Tibial nerve (tissue), 4 donors: ENCODE data around the gene FNDC3B. TPM values are rescaled to one million over a fixed set of nuclear protein-coding genes. Genes with fewer than 3 reads are reported as not detected.
A peak's percentile ranks its signal among the peaks of the same experiment; 100 is the strongest.

Experiments
- DNase-seq, 2 donors: peaks; one replicate each; pipeline ENCODE4 v3.0.0-alpha.2; 2019; ENCODE audit warnings: low spot score in 2 of 2
- H3K27ac ChIP-seq, 4 donors: fragments of 200-600 bp; sonication (generic) in 3 of 4; one replicate each; pipeline ENCODE4 v1.5.1; 2017 to 2019; ENCODE audit warnings: mild to moderate bottlenecking in 1 of 4
- H3K27me3 ChIP-seq, 2 donors: fragments of 200-600 bp; sonication (generic) in 1 of 2; one replicate each; pipeline versions ENCODE4 v1.5.1 to v1.6.0; 2017 to 2019
- H3K36me3 ChIP-seq, 3 donors: fragments of 200-600 bp; sonication (generic); one replicate each; pipeline ENCODE4 v1.5.1; 2018 to 2019
- H3K4me1 ChIP-seq, 4 donors: fragments of 200-600 bp; sonication (generic) in 3 of 4; one replicate each; pipeline ENCODE4 v1.5.1; 2017 to 2019
- H3K4me3 ChIP-seq, 4 donors: fragments of 200-600 bp; sonication (generic) in 3 of 4; one replicate each; pipeline ENCODE4 v1.5.1; 2017 to 2019; ENCODE audit warnings: mild to moderate bottlenecking in 1 of 4, moderate library complexity in 1 of 4
- H3K9me3 ChIP-seq, 4 donors: fragments of 200-600 bp; sonication (generic) in 3 of 4; one replicate each; pipeline ENCODE4 v1.5.1; 2017 to 2019
- EP300 ChIP-seq, 2 donors: sonication (generic); formaldehyde crosslinking; IDR thresholded peaks; one replicate each; pipeline ENCODE4 v1.6.1; 2017; ENCODE audit warnings: antibody characterized with exemption in 2 of 2, mild to moderate bottlenecking in 1 of 2
- POLR2A ChIP-seq, 2 donors: fragments of 450-650 bp; IDR thresholded peaks; one replicate each; pipeline ENCODE4 v1.6.1; 2017; ENCODE audit warnings: antibody characterized with exemption in 2 of 2, mild to moderate bottlenecking in 2 of 2, moderate library complexity in 2 of 2
- WGBS, 2 donors: methylation state at CpG; one replicate each; pipeline ENCODE4 v1.1.5; 2018; 5-methylcytosine and 5-hydroxymethylcytosine counted together
- total RNA-seq, 4 donors: library from RNA; depleted of rRNA; stranded (reverse); fragments of >200 nt; gene quantifications; one replicate each; pipeline ENCODE4 v1.1.0, GENCODE V29; 2016
- TF ChIP-seq, protein P1 (sequence below), 5 experiments: fragments of 200-600 bp in 3 of 5; fragments of 450-650 bp in 2 of 5; sonication (generic) in 3 of 5; IDR thresholded peaks; one replicate each; pipeline ENCODE4 v1.5.1; 2016 to 2019; ENCODE audit warnings: antibody characterized with exemption in 5 of 5, mild to moderate bottlenecking in 3 of 5, moderate library complexity in 2 of 5

Gene FNDC3B
- total RNA-seq, 4 donors from 2014 or later, result 87.5 to 106 (median 95.7) TPM

DNA sequence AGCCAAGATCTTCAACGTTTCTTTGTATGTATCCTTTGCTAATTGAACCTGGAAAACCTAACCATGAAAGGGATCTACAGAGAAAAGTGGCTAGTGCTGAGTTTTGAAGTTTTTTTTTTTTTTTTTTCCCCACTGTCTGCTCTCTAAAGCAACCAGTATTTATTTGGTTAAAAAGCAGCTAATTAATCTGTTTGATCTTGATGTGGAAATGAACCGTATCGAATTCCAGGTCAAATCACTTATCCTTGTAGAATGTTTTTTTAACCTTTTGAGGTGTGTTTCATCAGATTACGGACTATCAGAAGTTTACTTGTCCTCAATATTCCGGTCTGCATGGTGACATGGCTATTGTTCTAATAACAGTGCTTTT, 117.2 kb downstream of the FNDC3B start:
- Histone ChIP-seq H3K36me3 (no peaks in the 10 kb centered on the region), H3K4me1 (peaks cover 0 to 89% (median 34%) of the 10 kb centered on the region in 4 donors), H3K27ac (peak overlapping the region in 1 of 4 donors; percentile 49), H3K4me3 (no peak overlapping the region), H3K9me3 (no peaks in the 10 kb centered on the region), H3K27me3 (no peaks in the 10 kb centered on the region)
- whole genome bisulfite sequencing, 2 donors, result 55 to 57% methylated on average over 5 of the region's 5 CpGs
- TF ChIP-seq POLR2A (IDR thresholded peaks at IDR 0.05), result no peak
- TF ChIP-seq, protein P1, sequence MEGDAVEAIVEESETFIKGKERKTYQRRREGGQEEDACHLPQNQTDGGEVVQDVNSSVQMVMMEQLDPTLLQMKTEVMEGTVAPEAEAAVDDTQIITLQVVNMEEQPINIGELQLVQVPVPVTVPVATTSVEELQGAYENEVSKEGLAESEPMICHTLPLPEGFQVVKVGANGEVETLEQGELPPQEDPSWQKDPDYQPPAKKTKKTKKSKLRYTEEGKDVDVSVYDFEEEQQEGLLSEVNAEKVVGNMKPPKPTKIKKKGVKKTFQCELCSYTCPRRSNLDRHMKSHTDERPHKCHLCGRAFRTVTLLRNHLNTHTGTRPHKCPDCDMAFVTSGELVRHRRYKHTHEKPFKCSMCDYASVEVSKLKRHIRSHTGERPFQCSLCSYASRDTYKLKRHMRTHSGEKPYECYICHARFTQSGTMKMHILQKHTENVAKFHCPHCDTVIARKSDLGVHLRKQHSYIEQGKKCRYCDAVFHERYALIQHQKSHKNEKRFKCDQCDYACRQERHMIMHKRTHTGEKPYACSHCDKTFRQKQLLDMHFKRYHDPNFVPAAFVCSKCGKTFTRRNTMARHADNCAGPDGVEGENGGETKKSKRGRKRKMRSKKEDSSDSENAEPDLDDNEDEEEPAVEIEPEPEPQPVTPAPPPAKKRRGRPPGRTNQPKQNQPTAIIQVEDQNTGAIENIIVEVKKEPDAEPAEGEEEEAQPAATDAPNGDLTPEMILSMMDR (IDR thresholded peaks at IDR 0.05), result no peak
- no peak for TF ChIP-seq EP300 (IDR thresholded peaks at IDR 0.05)
- DNase-seq, result no peak

DNA sequence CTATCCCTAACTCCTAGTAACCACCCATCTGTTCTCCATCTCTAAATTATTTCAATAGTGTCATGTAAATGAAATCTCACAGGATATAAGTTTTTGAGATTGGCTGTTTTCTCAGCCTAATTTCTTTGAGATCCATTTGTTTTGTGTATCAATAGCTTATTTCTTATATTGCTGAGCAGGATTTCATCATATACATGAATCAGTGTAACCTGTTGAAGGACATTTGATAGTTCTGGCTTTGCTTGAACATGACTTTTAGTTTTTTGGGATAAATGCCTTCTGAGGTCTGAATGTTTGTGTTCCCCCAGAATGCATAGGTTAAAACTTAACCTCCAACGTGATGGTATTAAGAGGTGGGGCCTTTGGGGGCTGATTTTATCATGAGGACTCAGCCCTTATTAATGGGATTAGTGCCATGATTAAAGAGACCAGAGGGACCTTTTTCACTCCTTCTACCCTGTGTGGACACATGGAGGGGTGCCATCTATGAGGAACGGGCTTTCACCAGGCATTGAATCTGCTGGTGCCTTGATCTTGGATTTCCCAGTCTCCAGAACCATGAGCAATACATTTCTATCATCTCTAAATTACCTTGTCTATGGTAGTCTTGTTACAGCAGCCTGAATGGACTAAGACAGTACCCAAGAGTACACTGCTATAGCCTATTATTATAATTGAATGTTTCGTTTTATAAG, 118.3 kb downstream of the FNDC3B start:
- TF ChIP-seq POLR2A (IDR thresholded peaks at IDR 0.05) (no peak), EP300 (IDR thresholded peaks at IDR 0.05) (no peak)
- TF ChIP-seq, protein P1 (IDR thresholded peaks at IDR 0.05), result no peak
- Histone ChIP-seq H3K27ac (no peak overlapping the region), H3K36me3 (no peaks in the 10 kb centered on the region), H3K27me3 (no peaks in the 10 kb centered on the region), H3K9me3 (no peaks in the 10 kb centered on the region), H3K4me3 (no peak overlapping the region), H3K4me1 (peaks cover 0 to 78% (median 27%) of the 10 kb centered on the region in 4 donors)
- WGBS, 2 donors, result 83 to 87% methylated on average over 3 of the region's 3 CpGs
- DNase-seq, result no peak

DNA sequence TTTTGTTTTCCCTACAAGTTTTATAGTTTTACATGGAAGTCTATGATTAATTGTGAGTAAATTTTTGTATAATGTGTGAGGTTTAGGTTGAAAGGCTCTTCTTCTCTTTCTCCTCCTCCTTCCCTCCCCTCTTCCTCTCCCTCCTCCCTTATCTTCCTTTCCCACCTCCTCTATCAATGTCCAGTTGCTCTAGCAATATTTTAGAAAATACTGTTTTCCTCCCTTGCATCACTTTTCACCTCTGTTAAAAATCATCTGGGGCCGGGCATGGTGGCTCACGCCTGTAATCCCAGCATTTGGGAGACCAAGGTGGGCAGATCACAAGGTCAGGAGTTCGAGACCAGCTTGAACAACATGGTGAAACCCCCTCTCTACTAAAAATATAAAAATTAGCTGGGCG, 119.4 kb downstream of the FNDC3B start:
- Histone ChIP-seq H3K4me3 (no peak overlapping the region), H3K4me1 (peaks cover 0 to 67% (median 18%) of the 10 kb centered on the region in 4 donors), H3K36me3 (no peaks in the 10 kb centered on the region), H3K27ac (no peak overlapping the region), H3K27me3 (no peaks in the 10 kb centered on the region), H3K9me3 (no peaks in the 10 kb centered on the region)
- TF ChIP-seq POLR2A (IDR thresholded peaks at IDR 0.05), result no peak
- TF ChIP-seq EP300 (IDR thresholded peaks at IDR 0.05), result no peak
- TF ChIP-seq, protein P1 (IDR thresholded peaks at IDR 0.05), result no peak
- 96 to 97% methylated on average over 4 of the region's 4 CpGs for WGBS, 2 donors
- DNase-seq, result no peak

DNA sequence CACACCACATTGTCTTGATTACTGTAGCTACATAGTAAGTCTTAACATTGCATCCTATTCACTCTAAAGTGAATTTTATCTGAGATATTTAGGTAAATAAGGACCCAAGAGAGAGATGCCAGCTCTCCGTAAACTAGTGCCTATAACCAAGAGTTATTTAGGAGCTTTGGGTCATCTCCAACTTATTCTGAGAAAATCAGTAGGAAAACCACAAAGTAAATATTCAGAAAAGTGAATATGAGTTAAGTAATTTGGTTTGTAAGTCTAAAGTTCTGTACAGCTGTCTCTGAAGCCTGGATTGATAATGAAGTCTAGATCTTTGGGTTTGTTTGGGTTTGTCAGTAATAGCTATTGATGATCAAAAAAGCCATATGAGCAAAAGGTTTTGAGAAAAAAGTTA, 120.0 kb downstream of the FNDC3B start:
- no peak for DNase-seq
- H3K4me3 ChIP-seq, result no peak overlapping the region
- no peaks in the 10 kb centered on the region for H3K27me3 ChIP-seq
- H3K4me1 ChIP-seq, result peaks cover 0 to 61% (median 15%) of the 10 kb centered on the region in 4 donors
- 73 to 74% methylated on average over 1 of the region's 1 CpG for WGBS, 2 donors
- H3K36me3 ChIP-seq, result no peaks in the 10 kb centered on the region
- no peaks in the 10 kb centered on the region for H3K9me3 ChIP-seq
- no peak overlapping the region for H3K27ac ChIP-seq
- TF ChIP-seq, protein P1 (IDR thresholded peaks at IDR 0.05), result no peak
- no peak for TF ChIP-seq POLR2A (IDR thresholded peaks at IDR 0.05)
- TF ChIP-seq EP300 (IDR thresholded peaks at IDR 0.05), result no peak

DNA sequence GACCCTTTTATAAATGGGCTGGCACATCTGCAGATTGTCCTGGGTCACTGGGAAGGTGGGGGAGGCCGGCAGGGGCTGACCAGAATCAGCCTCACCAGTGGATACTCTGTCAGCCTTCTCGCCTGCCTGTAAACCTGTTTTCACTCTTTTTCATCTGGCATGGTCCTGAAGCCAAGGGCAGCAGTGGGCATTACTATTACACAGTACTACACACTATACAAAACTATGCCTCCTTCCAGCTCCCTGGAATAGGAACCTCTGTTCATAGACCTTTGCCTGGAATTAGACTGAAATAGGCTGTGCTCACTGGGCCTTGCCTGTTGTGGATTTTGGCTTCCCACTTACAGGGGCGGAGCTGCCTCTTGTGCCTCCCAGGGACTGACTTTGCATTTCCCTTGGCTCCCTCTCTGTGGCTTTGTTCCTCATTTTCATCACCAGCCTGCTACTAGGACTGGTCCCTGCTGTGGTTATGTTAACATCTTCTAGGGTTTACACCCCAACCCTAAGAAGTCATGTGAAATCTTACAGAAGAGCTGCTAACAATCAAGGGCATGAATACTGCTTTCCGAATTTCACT, 120.7 kb downstream of the FNDC3B start:
- DNase-seq, result peak; percentile 33 to 42
- Histone ChIP-seq H3K9me3 (no peaks in the 10 kb centered on the region), H3K27me3 (no peaks in the 10 kb centered on the region), H3K27ac (peak overlapping the region in 2 of 4 donors; percentile 5 to 32), H3K4me1 (peaks cover 0 to 54% (median 15%) of the 10 kb centered on the region in 4 donors), H3K4me3 (no peak overlapping the region), H3K36me3 (no peaks in the 10 kb centered on the region)
- WGBS, 2 donors, result 56 to 58% methylated on average over 4 of the region's 4 CpGs
- TF ChIP-seq EP300 (IDR thresholded peaks at IDR 0.05), result peak in 1 of 2 donors; percentile 56
- no peak for TF ChIP-seq POLR2A (IDR thresholded peaks at IDR 0.05)
- TF ChIP-seq, protein P1 (IDR thresholded peaks at IDR 0.05), result no peak
